K562 (cell line): ENCODE measurements around the gene SIRT2. TPM values are rescaled to one million over a fixed set of nuclear protein-coding genes. Genes with fewer than 3 reads are reported as not detected.

ENCODE experiments used
- ELF4 ChIP-seq: fragments of 450-650 bp; formaldehyde crosslinking; IDR thresholded peaks from 2 replicates; pipeline ENCODE4 v1.4.0; 2022; ENCODE audit warnings: missing genetic modification characterization
- FOXA3 ChIP-seq, 2 experiments: fragments of 450-650 bp in 1 of 2; sonication (generic) in 1 of 2; formaldehyde crosslinking; IDR thresholded peaks in 1 of 2; conservative IDR thresholded peaks in 1 of 2; 2 replicates each; pipeline versions ENCODE4 v1.4.0 to v1.8.0; 2020 to 2022; ENCODE audit warnings: mild to moderate bottlenecking in 2 of 2, missing genetic modification reagents in 1 of 2
- HDAC6 ChIP-seq: IDR thresholded peaks from 2 replicates; pipeline ENCODE4 v1.6.1; 2012; ENCODE audit warnings: low read depth, mild to moderate bottlenecking, control low read depth, inconsistent platforms, low read length, moderate library complexity
- KAT2B ChIP-seq: IDR thresholded peaks from one replicate; pipeline ENCODE4 v1.6.1; 2012; ENCODE audit warnings: low read depth, mild to moderate bottlenecking, control low read depth, inconsistent platforms, low read length, moderate library complexity
- MCM7 ChIP-seq, 2 experiments: fragments of 450-650 bp; IDR thresholded peaks; 2 replicates each; pipeline ENCODE4 v1.6.1; 2016 to 2018
- NCOA6 ChIP-seq: fragments of 450-650 bp; IDR thresholded peaks from 2 replicates; pipeline ENCODE4 v1.6.1; 2017; ENCODE audit warnings: mild to moderate bottlenecking
- POLR3G ChIP-seq: IDR thresholded peaks from 2 replicates; pipeline ENCODE4 v1.6.1; 2011; ENCODE audit not compliant: insufficient read length, insufficient replicate concordance; ENCODE audit errors: extremely low read depth
- PYGO2 ChIP-seq: fragments of 450-650 bp; IDR thresholded peaks from 2 replicates; pipeline ENCODE4 v1.6.1; 2016; ENCODE audit warnings: mild to moderate bottlenecking, missing genetic modification characterization, moderate library complexity, missing compliant biosample characterization
- SIN3A ChIP-seq, 2 experiments: fragments of 150-350 bp in 1 of 2; IDR thresholded peaks; 2 replicates each; pipeline ENCODE4 v1.6.1; 2011 to 2016; ENCODE audit warnings: borderline replicate concordance in 2 of 2, low read depth in 2 of 2, low read length in 2 of 2, mild to moderate bottlenecking in 2 of 2, moderate library complexity in 2 of 2; ENCODE audit not compliant: control insufficient read depth in 1 of 2
- SMC3 ChIP-seq: conservative IDR thresholded peaks from 2 replicates; pipeline ENCODE4 v1.6.1; 2011; ENCODE audit warnings: low read depth, low read length, improper control_type of control experiment; ENCODE audit not compliant: insufficient read depth
- SNRNP70 ChIP-seq: fragments of 200-400 bp; formaldehyde crosslinking; optimal IDR thresholded peaks from 2 replicates; pipeline ENCODE3; 2017; ENCODE audit warnings: low read depth, low read length
- SOX6 ChIP-seq: fragments of 450-650 bp; IDR thresholded peaks from 2 replicates; pipeline ENCODE4 v1.6.1; 2014; ENCODE audit warnings: mild to moderate bottlenecking
- TAL1 ChIP-seq: fragments of 450-650 bp; IDR thresholded peaks from 2 replicates; pipeline ENCODE4 v1.6.1; 2016; ENCODE audit warnings: mild to moderate bottlenecking
- XRCC4 ChIP-seq: IDR thresholded peaks from one replicate; pipeline ENCODE4 v1.6.1; 2011; ENCODE audit not compliant: insufficient read depth, insufficient read length; ENCODE audit errors: extremely low read depth
- ZNF347 ChIP-seq: fragments of 450-650 bp; formaldehyde crosslinking; IDR thresholded peaks from 2 replicates; pipeline ENCODE4 v1.4.0; 2020; ENCODE audit warnings: low read depth, mild to moderate bottlenecking, moderate library complexity
- polyA plus RNA-seq, 8 experiments: library from polyadenylated mRNA; depleted of rRNA in 4 of 8; stranded (reverse) in 5 of 8; unstranded in 3 of 8; fragments of >200 nt; fragmentation: Nextera tagmentation in 2 of 8; fragmentation: Illumina TruSeq in 1 of 8; extraction: Ambion mirVana in 2 of 8; extraction: Trizol in 1 of 8; gene quantifications; 2 replicates each; pipeline versions ENCODE4 v1.2.1 to v1.2.3, GENCODE V29; 2011 to 2014; ENCODE audit warnings: inconsistent platforms in 1 of 8, missing spikeins in 1 of 8
- total RNA-seq, 7 experiments: library from RNA; depleted of rRNA in 6 of 7; stranded (reverse); fragments of >200 nt in 6 of 7; fragmentation: Illumina TruSeq in 2 of 7; extraction: Trizol in 2 of 7; gene quantifications; 2 replicates each; pipeline versions ENCODE4 v1.2.1 to v1.2.3, GENCODE V29; 2011 to 2021; ENCODE audit warnings: low replicate concordance in 1 of 7
- TF ChIP-seq, protein P1 (sequence below): fragments of 250-450 bp; sonication (Bioruptor Pico); IDR thresholded peaks from 2 replicates; pipeline ENCODE4 v1.8.0; 2021; ENCODE audit warnings: borderline replicate concordance, mild to moderate bottlenecking, moderate library complexity; ENCODE audit not compliant: poor library complexity, severe bottlenecking
- TF ChIP-seq, protein P2 (sequence below): fragments of 450-650 bp; IDR thresholded peaks from 2 replicates; pipeline ENCODE4 v1.7.0; 2016; ENCODE audit warnings: borderline replicate concordance
- TF ChIP-seq, protein P3 (sequence below): fragments of 450-650 bp; formaldehyde crosslinking; IDR thresholded peaks from 2 replicates; pipeline ENCODE4 v1.4.0; 2022; ENCODE audit warnings: missing genetic modification characterization
- TF ChIP-seq, protein P4 (sequence below): fragments of 250-450 bp; sonication (Bioruptor Pico); IDR thresholded peaks from 2 replicates; pipeline ENCODE4 v1.5.0; 2021; ENCODE audit warnings: mild to moderate bottlenecking, moderate library complexity
- TF ChIP-seq, protein P5 (sequence below): fragments of 250-450 bp; sonication (Bioruptor Pico); IDR thresholded peaks from 2 replicates; pipeline ENCODE4 v1.4.0; 2020; ENCODE audit warnings: borderline replicate concordance

The SIRT2 gene
- total and polyA plus RNA-seq, 9 of the 15 experiments (the other 6 are each of a cell fraction or from before 2014, with no cell fraction given) = 2.3 to 35.2 (median 22.9) TPM

DNA sequence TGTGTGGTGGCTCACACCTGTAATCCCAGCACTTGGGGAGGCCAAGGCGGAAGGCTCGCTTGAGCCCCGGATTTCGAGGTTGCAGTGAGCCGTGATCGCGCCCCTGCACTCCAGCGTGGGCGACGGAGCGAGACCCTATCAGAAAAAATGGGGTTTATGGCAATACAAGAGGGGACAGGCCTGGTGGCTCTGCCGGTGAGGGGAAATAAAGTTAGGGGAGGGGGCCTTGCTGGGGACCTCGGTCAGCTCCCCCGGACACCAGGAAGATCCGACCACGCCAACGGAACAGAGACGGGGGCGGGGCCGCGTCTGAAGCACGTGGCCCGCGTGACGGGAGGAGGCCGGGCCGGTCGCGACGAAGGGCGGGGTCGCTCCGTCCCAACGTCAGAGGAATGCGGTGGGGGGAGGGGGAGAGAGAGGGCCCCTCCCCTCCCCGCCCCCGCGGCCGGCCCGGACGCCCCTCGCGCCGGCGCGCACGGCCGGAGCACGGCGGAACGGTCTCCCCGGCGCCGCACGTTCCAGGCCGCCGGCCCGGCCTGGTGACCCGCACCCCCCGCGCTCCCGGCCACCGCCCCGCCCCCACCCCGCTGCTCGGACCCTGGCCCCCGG is 47.7 kb downstream of the SIRT2 start (continued):
- TF ChIP-seq, protein P1, sequence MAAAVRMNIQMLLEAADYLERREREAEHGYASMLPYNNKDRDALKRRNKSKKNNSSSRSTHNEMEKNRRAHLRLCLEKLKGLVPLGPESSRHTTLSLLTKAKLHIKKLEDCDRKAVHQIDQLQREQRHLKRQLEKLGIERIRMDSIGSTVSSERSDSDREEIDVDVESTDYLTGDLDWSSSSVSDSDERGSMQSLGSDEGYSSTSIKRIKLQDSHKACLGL (CRISPR knock-in tag) = peak; percentile 70
- no peak for TF ChIP-seq FOXA3 (CRISPR knock-in tag; conservative IDR thresholded peaks at IDR 0.05 in 1 of 2, IDR thresholded peaks at IDR 0.05 in 1 of 2)
- TF ChIP-seq, protein P2, sequence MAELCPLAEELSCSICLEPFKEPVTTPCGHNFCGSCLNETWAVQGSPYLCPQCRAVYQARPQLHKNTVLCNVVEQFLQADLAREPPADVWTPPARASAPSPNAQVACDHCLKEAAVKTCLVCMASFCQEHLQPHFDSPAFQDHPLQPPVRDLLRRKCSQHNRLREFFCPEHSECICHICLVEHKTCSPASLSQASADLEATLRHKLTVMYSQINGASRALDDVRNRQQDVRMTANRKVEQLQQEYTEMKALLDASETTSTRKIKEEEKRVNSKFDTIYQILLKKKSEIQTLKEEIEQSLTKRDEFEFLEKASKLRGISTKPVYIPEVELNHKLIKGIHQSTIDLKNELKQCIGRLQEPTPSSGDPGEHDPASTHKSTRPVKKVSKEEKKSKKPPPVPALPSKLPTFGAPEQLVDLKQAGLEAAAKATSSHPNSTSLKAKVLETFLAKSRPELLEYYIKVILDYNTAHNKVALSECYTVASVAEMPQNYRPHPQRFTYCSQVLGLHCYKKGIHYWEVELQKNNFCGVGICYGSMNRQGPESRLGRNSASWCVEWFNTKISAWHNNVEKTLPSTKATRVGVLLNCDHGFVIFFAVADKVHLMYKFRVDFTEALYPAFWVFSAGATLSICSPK = no peak
- no peak for TF ChIP-seq TAL1
- peak; percentile 48 for TF ChIP-seq SOX6
- no peak for TF ChIP-seq SNRNP70
- peak; percentile 67 to 86 for TF ChIP-seq SIN3A (IDR thresholded peaks at IDR 0.05; ENCODE audit: borderline replicate concordance in 2 of 2, control insufficient read depth in 1 of 2, low read depth in 2 of 2, low read length in 2 of 2)
- TF ChIP-seq, protein P3, sequence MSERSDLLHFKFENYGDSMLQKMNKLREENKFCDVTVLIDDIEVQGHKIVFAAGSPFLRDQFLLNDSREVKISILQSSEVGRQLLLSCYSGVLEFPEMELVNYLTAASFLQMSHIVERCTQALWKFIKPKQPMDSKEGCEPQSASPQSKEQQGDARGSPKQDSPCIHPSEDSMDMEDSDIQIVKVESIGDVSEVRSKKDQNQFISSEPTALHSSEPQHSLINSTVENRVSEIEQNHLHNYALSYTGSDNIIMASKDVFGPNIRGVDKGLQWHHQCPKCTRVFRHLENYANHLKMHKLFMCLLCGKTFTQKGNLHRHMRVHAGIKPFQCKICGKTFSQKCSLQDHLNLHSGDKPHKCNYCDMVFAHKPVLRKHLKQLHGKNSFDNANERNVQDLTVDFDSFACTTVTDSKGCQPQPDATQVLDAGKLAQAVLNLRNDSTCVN (CRISPR knock-in tag) = no peak
- no peak for TF ChIP-seq ZNF347 (CRISPR knock-in tag)
- no peak for TF ChIP-seq PYGO2 (tag)
- no peak for TF ChIP-seq XRCC4
- no peak for TF ChIP-seq SMC3
- no peak for TF ChIP-seq KAT2B
- no peak for TF ChIP-seq MCM7 (IDR thresholded peaks at IDR 0.05)
- TF ChIP-seq POLR3G = no peak
- no peak for TF ChIP-seq ELF4 (CRISPR knock-in tag)
- TF ChIP-seq HDAC6 = no peak
- TF ChIP-seq NCOA6 = no peak
- TF ChIP-seq, protein P4, sequence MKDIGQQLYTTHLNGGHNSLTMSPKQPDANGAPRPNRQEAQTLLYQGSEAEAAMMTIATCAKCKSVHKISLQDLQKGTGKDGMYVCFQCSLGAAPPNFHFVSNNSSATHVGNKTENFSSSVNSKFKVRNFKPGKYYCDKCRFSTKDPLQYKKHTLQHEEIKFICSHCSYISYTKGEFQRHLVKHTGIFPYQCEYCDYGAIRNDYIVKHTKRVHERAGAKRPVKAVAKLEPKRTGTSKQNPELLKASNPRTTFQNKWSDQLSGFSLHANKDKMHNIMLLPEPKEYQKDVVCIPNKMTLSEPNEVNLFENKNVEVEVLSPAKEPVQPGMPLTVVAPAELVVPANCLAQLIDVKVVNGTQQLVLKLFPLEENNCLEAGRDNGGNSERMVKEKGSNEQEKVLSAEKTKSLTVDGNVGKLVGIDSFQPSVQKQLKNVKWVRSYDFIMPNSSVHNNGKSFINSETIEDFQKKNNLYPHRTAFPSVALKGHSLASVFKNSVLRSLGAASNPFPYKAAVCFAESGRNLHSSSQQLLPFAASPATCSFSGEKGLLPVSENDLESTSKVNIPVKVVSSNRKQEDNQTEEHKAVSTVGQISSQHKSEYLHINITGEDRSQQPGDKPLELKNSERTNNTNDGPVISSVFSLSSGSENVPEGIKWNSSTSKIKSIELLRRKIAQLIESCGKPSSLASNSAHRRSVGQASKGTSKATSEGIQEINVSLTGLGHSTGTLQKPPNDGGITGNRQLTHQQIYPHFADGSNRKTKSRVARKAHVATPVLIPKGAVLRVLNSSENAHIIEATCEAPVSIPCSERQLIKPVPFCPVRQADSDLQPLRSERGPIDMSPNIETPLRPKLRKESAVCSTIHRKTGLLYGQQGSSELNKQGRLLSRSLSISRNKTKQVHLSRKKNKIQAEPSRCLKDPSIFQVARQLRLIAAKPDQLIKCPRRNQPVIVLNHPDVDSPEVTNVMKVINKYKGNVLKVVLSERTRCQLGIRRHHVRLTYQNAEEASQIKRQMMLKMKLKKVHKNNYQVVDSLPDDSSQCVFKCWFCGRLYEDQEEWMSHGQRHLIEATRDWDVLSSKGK (CRISPR knock-in tag) = no peak
- TF ChIP-seq, protein P5, sequence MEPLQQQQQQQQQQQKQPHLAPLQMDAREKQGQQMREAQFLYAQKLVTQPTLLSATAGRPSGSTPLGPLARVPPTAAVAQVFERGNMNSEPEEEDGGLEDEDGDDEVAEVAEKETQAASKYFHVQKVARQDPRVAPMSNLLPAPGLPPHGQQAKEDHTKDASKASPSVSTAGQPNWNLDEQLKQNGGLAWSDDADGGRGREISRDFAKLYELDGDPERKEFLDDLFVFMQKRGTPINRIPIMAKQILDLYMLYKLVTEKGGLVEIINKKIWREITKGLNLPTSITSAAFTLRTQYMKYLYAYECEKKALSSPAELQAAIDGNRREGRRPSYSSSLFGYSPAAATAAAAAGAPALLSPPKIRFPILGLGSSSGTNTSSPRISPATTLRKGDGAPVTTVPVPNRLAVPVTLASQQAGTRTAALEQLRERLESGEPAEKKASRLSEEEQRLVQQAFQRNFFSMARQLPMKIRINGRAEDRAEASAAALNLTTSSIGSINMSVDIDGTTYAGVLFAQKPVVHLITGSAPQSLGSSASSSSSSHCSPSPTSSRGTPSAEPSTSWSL (CRISPR knock-in tag) = no peak
